T-helper 2 cell (primary cell): Measurements from ENCODE around the gene KIF5C.
A peak's percentile ranks its signal among the peaks of the same experiment; 100 is the strongest.

ENCODE experiments used
- DNase-seq, 5 experiments: peaks; one replicate each; pipeline versions ENCODE4 v3.0.0 to v3.0.0-alpha.2; 2012 to 2022

Gene KIF5C

DNA sequence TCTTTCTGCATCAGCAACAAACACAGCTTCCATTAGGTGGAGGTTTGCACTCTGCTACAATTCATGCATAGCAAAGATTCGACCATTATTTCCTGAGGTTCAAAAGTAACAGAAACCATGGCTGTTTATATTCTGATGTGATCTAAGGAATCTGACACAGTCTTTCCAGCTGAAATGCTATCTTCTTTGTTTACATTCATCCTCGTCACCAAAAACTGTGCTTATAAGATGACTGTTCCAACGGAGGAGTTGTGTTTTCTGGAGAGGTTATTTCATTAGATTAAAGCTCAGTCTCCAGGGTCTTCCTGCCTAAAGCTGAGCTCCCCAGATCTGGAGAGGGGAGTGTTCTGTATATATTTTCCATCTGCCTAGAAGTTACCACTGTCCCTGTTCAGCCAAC is 118.3 kb downstream of the KIF5C start:
- DNase-seq = no peak

DNA sequence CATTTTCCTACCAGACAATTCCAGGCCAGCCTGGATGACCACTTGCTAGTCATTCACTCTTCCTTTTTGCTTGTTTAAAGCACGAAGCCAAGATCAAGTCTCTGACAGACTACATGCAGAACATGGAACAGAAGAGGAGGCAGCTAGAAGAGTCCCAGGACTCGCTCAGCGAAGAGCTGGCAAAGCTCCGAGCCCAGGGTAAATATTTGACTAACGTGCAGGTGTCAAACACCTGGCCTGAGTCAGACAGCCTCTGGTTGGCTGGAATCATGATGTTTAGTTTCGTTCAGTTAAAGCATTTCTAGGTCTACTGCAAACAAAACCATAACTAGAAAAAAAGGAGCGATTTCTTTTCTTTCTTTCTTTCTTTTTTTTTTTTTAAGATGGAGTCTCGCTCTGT is 119.3 kb downstream of the KIF5C start:
- DNase-seq = no peak

DNA sequence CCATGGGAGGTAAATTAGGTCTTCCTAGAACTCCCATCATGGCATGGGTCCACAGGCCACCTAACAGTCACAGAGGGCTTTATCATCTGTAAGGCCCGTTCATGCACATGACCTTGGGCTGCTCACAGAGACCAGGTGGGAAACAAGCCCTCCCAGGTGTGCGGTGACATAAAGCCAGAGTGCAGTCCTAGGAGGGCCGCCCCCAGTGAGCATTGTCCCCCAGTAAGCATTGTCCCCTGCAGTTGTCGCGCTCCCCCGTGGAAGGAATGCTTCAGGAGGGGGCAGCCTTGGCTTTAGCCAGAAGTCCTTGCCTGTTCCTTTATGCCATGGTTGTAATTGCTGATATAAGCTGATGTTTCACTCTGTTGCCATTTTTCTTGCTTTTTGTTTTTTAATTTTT is 121.8 kb downstream of the KIF5C start:
- no peak for DNase-seq

DNA sequence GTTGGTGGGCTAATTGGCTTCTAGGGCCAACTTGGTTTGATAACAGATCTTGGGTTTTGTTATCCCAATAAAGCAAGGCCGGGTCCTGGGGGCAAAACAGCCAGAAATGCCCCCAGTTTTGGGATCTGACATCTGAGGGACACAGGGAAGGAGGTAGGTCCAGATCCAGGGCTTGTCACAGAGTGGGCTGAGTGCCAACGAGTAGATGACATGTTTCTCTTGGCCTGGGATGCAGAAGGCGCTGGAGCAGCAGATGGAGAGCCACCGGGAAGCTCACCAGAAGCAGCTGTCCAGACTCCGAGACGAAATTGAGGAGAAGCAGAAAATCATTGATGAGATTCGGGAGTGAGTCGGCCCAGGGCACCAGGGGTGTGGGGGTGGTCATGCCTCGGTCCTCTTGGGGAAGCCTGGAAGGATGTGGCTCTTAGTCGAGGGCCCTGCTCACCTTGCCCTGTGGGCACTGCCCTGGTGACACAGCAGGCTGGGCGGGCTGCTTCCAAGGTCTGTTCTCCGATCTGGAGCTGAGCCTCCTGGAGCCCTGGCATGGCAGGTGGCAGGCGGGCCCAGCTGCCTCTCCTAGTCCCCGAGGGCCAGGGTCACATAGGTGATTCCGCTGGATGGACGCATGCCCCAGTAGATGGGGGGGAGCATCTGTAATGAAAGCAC is 123.3 kb downstream of the KIF5C start:
- DNase-seq = no peak

DNA sequence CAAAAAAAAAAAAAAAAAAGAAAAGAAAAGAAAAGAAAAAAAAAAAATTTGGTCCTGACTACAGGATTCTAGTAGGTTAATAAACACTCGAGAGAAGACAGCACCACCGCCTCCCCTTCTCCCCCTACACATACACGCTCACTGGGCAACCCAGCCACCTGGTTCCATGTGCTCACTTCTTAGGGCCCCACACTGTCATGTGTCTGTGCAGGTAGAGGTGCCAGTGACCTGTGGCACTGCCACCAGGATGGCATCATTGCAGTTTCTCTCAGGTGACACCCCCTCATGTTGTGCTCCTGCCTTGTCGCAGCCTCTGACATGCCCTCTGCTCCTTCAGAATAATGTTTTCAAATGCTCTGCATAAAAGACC is 123.8 kb downstream of the KIF5C start:
- DNase-seq = no peak

DNA sequence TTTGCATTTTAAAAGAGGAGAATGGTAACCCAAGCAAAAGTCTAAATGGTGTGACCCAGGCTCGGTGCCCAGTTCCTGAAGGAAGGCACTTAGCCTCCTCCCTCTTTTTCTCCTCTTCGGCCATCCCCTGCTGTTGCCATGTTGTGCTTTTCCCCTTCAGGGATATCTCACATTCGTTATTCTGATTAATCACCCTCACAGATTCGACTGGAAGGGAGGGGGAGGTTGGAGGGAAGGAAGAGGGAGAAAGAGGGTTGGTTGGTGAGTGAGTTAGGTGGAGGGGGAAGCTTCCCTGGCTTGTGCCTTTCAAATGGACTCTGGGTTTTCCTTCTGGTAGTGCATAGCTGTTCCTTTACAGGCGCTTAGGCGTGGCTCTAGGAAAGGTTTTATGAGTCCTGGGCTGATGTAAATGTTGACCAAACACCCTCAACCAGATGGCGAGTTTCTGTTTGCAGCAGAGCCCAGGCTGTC is 124.5 kb downstream of the KIF5C start:
- DNase-seq = no peak

DNA sequence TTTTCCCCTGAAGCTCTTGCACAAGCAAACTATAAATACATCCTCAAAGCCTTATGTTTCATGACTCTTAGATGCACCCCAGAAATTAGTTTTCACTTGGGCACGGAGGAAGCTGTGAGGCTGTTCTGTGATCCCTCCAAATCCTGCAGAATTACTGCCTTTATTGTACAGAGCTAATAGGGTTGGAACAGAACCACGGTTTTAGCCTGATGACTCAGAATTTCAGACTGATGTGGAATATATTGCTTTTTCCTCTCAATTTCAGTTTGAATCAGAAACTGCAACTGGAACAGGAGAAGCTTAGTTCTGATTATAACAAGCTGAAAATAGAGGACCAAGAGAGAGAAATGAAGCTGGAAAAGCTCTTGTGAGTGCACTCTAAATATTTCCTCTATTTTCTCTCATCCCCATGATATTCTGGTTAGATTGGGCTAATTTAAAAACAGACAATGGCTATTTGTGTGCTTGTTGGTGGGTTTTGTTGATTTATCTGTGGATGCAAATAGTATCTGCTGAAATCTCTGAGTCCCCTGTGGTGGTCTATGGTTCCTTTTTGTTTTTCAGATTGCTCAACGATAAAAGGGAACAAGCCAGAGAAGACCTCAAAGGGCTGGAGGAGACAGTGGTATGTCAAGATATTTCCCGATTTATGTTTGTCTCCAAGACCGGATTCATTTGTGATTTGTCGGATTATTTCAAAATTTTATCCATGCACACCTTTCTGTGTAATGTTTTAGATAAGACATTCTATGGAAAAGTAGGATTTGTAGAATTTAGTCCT is 125.3 kb downstream of the KIF5C start:
- DNase-seq = no peak

DNA sequence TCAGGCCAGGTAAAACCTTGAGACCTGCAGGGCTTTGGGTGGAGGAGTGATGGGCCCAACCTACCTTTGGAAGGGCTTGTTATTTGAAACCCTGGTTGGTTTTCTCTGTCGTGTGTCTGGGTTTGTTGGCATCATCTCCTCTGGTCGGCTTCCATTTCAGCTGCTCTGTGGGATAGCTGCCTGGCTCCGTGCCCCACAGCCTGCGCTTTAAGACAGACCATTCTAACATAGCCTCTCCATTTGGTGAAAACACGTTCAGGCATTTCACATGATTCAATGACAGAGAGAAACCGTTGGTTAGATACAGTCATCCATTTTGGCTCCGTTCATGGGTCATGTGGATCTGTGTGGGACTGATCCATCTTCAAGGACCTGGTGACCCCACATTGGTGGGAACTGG is 126.5 kb downstream of the KIF5C start:
- no peak for DNase-seq

DNA sequence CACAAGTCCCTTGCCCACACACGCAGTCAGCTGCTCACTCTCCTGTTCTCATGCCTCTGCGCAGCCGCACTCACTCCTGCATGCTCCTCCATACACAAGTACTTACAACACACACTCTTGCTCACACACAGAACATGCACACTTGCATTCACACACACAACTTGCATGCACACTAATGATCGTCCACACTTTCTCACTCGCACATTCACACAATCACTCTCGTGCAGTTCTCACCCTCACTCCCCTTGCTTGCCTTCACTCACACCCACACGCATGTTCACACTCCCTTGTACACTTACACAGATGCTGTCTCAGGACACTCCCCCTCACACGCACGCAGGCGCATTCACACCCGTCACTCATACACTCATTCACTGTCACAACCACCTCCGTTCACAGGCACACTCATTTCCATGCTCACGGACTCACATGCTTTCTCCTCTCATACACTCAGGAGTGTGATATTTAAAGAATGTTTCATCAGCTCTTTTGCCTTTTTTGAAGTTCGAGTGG is 127.4 kb downstream of the KIF5C start:
- DNase-seq = no peak

DNA sequence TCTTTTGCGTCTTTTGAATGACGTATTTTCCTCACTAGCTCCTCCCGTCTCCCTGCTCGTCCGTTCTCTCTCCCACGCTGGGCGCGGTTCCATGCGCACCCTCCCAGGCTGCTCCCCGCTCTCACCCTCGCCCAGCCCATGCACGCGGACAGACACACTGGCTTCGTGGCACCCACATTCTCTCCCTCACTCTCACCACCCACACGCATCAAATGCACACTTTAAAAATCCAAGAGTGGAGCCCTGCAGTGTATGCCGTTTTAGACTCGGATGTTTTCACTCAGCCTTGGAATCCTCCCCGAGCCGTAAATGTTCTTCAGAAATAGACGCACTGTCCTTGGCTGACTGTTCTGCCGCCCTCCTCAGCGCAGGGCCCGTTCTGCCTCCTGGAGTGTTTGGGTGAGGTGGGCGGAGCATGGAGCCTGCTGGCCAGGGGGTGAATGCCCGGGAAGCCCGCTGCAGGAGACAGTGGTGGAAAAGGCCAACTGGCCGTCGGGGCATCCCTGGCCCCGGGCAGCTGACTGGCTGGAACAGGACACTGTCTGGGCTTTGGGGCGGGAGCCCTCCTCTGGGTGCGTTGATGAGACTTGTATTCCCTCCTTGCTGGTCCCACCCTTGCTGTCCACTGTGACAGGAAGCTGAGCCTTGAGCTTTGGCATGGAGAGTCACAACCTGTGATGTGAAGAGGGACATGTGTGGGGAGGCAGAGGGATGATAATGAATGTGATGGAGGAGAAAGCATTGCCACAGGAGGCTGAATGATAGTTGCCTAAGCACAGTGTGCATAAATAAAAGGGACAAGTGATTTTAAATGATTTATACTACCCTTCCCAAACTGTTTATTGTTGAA is 128.1 kb downstream of the KIF5C start:
- DNase-seq = no peak

DNA sequence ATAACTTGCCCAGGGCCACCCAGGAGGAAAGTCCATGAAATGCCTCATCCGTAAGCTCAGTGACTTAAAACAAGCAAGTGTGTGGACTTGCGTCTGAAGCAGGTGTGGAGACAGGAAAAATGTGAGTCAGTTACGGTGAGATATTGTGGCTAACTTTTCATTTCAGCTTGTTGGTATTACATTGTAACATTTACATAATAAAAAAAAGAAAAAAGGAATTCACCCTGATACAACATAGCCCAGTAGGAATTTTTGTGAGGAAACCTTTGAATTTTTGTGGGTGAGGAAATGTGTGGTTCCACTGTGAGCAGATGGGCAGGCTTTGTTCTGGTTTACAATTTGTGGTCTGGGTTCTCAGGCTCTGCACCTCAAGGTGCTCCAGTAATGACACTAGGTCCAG is 129.8 kb downstream of the KIF5C start:
- DNase-seq = no peak

DNA sequence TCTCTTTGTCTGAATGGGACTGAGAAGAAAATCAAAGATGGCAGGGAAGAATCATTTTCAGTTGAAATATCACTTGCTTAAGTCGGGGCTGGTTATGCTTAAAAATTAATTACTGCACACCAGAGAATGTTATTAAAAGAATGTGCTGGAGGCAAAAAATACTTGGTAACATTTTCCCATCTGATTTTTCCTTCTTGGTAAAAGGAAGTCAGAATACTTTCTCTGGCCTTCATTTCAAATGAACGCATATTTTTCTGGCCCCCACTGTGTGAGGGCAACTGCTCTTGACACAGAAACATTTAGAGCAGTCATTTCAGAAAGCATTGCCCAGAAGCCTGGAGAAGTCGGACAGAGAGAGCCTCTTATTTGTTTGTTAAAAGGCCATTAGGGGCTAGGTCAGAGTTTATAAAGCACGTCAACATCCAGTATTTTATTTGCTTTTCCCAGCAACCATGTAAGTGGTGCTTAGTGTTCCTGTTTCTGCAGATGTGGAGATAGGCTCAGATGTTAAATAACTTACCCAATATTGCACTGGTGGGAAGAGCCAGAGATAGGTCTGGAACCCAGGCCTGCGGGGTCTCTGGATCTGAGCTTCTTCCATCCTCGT is 130.5 kb downstream of the KIF5C start:
- no peak for DNase-seq

DNA sequence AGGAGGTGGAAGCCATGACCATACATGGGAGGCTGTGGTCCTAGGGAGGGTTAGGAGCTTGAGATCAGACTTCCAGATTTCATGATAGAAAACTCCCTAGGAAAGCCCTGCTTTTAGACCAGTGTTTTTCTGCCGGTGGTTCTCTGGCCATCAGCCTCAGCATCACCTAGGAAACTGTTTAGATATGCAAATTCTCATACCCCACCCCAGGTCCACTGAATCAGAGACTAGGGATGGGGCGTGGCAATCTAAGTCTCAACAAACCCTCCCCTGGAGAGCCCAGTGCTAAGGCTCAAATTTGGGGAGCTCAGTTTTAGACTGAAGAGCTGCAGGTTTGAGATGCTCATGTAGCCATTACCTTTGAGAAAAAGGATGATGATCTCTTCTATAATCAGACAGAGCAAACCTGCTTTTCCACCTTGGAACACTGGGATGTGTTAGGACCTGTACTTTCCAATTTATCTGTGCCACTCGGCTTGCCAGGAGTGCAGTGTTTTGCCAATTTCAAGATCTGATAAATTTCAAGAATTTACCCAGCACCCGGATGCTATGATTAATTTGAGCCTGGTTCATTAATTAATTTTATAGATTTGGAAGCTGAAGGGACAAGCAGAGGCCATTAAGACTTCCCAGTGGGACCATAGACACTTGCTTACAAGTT is 132.0 kb downstream of the KIF5C start:
- no peak for DNase-seq

DNA sequence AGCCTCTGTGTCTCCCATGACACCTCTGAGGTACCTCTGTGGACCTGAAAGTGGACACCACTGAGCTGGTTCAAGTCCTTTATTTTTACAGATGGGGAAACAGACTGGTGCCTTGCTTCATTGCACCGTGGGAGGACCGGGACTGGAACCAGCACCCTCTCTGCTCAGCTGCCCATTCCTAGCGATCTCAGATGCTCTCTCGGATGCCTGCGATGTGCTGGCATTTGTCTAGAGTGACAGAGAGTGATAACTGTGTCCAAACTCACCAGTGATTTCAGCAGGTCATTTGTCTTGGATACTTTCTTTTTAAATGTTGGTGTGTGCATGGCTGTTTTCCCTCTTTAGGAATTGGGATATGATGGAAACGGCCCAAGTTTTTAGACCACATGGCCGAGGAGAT is 133.4 kb downstream of the KIF5C start:
- no peak for DNase-seq

DNA sequence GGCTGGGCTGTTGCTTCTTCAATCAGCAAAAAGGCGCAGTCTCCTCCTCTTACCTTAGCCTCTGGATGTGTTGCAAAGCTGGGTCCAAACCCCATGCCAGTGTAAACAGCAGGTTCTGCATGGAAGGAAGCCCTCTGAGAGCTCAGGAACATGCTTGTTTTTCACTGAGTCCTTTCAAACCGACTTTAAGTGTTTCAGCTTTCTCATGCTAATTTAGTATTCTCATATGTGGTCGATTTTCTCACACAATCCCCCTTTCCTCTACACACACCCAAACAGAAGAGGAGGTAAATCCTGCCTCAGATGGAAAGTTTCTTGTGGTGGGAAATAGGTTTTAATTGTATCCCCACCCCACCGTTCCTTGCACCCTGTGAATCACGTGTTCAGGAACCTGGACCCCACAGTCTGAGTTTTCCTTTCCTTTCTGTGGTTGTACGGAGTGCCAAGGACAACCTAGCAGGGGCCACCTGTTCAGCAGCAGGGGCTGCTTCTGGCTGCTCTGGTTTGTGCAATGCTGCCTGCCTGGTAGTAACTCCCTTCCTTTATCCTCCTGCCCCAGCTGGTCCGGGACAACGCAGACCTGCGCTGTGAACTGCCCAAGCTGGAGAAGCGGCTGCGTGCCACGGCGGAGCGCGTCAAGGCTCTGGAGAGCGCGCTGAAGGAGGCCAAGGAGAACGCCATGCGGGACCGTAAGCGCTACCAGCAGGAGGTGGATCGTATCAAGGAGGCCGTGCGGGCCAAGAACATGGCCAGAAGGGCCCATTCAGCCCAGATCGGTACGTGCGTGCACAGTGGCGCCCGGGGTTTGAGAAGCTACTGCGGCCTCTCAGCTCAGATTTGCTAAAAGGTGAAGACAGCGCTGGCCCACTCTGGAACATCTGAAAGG is 134.8 kb downstream of the KIF5C start:
- no peak for DNase-seq

DNA sequence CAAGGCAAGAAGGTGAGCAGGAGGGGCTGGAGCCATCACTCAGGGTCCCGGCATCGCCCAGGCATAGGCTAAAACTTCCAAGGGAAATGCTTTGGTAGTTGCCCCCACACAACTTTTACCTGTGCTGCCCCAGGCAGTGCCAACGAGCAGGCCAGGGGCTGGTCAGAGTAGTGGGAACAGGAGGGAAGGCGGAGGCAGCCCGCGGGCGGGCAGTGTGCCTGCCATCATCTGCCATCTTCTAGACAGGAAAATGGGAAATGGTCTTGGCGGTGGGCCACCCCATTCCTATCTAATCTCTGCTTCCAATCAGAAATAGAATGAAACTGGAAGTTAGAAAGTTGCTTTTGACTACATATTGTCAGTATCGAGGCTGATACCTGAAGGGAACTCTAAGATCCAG is 137.5 kb downstream of the KIF5C start:
- DNase-seq = no peak

DNA sequence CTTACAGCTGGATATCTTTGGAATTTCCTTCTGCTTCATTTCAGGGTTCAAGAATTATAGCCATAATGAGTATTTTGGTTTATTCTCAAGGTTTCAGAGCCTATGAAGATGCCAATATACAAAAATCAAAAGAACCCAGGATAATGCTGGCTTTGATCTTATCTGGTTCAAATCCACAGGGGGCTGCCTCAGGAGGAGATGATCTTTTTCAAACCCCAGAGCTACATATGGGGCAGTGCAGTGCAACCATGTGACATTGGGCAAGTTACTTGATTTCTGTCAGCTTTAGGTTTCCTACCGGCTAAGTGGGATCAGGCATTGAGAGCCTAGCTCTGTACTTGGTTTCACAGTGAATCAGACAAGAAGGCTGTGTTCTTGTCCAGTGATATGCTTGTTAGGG is 140.5 kb downstream of the KIF5C start:
- DNase-seq = no peak

DNA sequence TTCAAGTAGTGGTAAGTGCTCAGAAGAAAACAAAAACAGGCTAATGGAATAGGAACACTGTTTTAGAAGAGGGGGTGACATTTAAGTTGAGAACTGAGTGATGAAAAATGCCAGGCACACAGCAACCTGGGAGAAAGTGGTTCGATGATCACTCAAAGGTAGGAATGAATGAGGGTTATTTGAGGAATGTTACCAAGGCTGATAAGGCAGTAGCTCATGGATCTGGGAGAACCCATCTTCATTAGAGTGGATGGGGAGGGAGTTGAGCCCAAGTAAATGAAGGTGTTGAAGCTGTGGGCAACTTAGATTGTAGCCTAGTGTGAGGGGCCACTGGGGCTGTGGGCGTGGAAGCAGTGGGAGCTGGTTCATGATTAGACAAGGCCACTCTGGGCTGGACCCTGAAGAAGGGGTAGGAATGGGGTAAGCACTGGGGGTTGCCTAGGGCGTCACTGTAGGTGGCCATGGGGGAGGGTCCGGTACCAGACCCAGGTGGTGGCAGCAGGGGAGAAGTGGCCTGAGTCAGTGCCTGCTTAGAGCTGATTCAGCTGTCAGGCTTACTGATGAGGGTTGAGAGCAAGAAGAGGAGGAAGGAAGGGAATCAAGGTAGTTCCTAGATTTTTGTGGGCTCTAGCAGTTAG is 141.0 kb downstream of the KIF5C start:
- DNase-seq = no peak

DNA sequence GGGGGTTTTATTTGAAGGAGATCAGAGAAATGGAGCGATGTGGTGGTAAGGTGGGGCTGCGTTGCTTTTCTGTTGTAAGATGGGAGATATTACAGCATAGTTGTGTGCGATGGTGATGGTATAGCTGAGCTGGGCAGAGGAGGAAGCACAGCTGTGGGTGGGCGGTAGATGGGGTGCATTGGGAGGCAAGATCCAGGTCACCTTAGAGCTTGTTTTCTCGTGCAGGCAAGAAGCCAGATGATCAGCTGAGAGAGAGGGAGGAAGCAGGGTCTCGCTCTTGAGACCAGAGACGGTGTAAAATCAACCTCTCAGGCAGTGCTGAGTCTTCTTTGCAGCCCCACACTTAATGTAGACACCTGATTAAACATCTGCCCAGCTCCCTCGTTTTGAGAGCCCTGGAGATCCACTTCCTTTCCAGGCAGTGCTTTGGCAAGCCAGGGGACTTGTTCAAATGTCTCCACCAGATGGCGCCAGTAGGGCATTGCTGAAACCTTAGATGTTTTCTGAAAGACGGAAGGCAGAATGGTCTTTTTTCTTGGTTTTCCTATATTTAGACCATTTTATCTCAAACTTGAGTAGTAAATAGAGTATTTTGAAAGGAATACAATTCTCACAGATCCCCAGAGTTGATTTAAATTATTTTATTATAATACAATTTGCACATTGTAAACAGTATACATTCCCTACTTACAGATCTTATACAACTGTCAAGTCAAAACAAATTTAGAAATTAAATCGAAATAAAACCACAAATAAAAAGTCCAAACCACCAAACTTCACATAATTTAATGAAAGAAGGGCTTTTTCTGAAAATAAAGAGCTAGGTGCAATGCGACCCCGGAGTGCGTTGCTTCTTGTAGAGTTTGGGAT is 142.3 kb downstream of the KIF5C start:
- peak; percentile 26 to 69 (median 54) for DNase-seq

DNA sequence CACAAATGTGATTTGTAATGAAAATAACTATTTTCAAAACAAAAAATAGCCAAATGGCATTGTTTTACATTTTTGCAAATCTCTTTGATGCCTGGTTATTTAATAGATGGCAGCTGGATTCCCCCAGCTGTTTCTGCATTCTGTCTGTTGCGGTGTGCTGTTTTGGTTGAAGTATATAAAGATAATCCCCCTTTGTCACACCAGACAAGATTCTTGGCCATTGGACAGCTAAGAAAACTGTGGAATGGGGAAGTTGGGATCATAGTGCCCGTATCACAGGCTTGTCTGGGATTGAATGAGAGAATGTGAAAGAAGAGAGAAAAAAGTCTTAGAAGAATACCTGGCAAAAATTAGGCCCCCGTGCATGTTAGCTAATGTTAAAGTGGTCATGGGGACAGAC is 144.0 kb downstream of the KIF5C start:
- no peak for DNase-seq
